VCaP (cell line): ENCODE data around the gene TMEM125.

Source experiments
- H3K27ac ChIP-seq: fragments of 450-650 bp; 2 replicates; pipeline ENCODE4 v1.5.1; 2017
- CTCF ChIP-seq: fragments of 450-650 bp; conservative IDR thresholded peaks from 2 replicates; pipeline ENCODE4 v1.5.1; 2017; ENCODE audit warnings: mild to moderate bottlenecking, moderate library complexity

The TMEM125 gene

GRCh38 chr1:43284065-43284464 lies 14.3 kb downstream of the TMEM125 start:
- TF ChIP-seq CTCF: no peak
- no peak overlapping the region for H3K27ac ChIP-seq

GRCh38 chr1:43284546-43285110 lies 14.8 kb downstream of the TMEM125 start:
- TF ChIP-seq CTCF: no peak
- H3K27ac ChIP-seq: peak overlapping the region; percentile 73

GRCh38 chr1:43285269-43285990 lies 15.6 kb downstream of the TMEM125 start, which contains the start of gene C1orf210:
TSS of gene C1orf210 (minus strand) at chr1:43285581. CDS start at chr1:43283270, 2,311 bp downstream.
- peak within 1 kb of the TSS; percentile 73 for H3K27ac ChIP-seq
- peak; percentile 79 for TF ChIP-seq CTCF

GRCh38 chr1:43286115-43286514 lies 16.3 kb downstream of the TMEM125 start:
- TF ChIP-seq CTCF: no peak
- peak overlapping the region; percentile 73 for H3K27ac ChIP-seq

GRCh38 chr1:43286533-43286932 lies 16.8 kb downstream of the TMEM125 start:
- no peak for TF ChIP-seq CTCF
- H3K27ac ChIP-seq: peak overlapping the region; percentile 73; the same call in 1 of the 2 replicates

GRCh38 chr1:43288058-43288784 lies 18.4 kb downstream of the TMEM125 start:
- no peak for TF ChIP-seq CTCF
- H3K27ac ChIP-seq: no peak overlapping the region
